Pancreas (tissue), 10 donors: ENCODE measurements around the gene NDUFS7. TPM values are rescaled to one million over a fixed set of nuclear protein-coding genes. Genes with fewer than 3 reads are reported as not detected.
A peak's percentile ranks its signal among the peaks of the same experiment; 100 is the strongest.

Experiments
- ATAC-seq, 4 donors: fragments of 200-7000 bp; cut with Tn5 transposase; one replicate each; pipeline versions ENCODE4 v1.8.0 to v1.9.1; 2020; ENCODE audit warnings: mild to moderate bottlenecking in 4 of 4, moderate library complexity in 4 of 4
- DNase-seq, 6 donors: peaks; one replicate each; pipeline ENCODE4 v3.0.0-alpha.2; 2020
- FAIRE-seq: peaks from 2 replicates; lab custom pipeline; 2012; peaks lifted over from hg19 to GRCh38; lab: Jason Lieb, UNC
- H3K27ac ChIP-seq, 4 donors: fragments of 200-600 bp; sonication (generic); 1 replicate in 3 of 4; 2 replicates in 1 of 4; pipeline versions ENCODE4 v1.5.0 to v1.8.0; 2020
- H3K27me3 ChIP-seq, 4 donors: fragments of 200-600 bp; one replicate each; pipeline ENCODE4 v1.8.0; 2021
- H3K36me3 ChIP-seq, 3 donors: fragments of 200-600 bp; sonication (generic) in 1 of 3; one replicate each; pipeline versions ENCODE4 v1.5.0 to v1.8.0; 2020 to 2021
- H3K4me1 ChIP-seq, 3 donors: fragments of 200-600 bp; one replicate each; pipeline ENCODE4 v1.8.0; 2021
- H3K4me3 ChIP-seq, 4 donors: fragments of 200-600 bp; sonication (generic) in 2 of 4; one replicate each; pipeline versions ENCODE4 v1.5.0 to v1.8.0; 2020 to 2021
- H3K9me3 ChIP-seq, 4 donors: fragments of 200-600 bp; one replicate each; pipeline ENCODE4 v1.8.0; 2021
- WGBS, 2 donors: extraction: QIAGEN DNeasy Blood & Tissue Kit; methylation state at CpG; one replicate each; pipeline ENCODE4 v1.1.7; 2013; 5-methylcytosine and 5-hydroxymethylcytosine counted together
- intact Hi-C, 3 donors: fragments of 100-400 bp; cut with DNase I; formaldehyde crosslinking; loops; one replicate each; pipeline versions ENCODE4 v1.11.1 to v1.14.2; 2022
- polyA plus RNA-seq, 2 donors: library from polyadenylated mRNA; stranded (reverse); fragments of 200-250 nt; gene quantifications; one replicate each; pipeline ENCODE4 v1.2.3, GENCODE V29; 2013
- total RNA-seq, 6 donors: library from RNA; stranded (reverse); fragmentation: NEBNext Ultra II Directional in 4 of 6; extraction: Animal tissue kit (Norgen Biotek cat#: 25700) in 4 of 6; gene quantifications; one replicate each; pipeline versions ENCODE4 v1.2.1 to v1.2.4, GENCODE V29; 2021 to 2023
- TF ChIP-seq, protein P1 (sequence below), 4 donors: fragments of 200-600 bp; sonication (generic) in 3 of 4; IDR thresholded peaks; one replicate each; pipeline versions ENCODE4 v1.5.0 to v1.8.0; 2021; ENCODE audit warnings: antibody characterized with exemption in 4 of 4
- donor health status: healthy with polysubstance abuse.
- donor health status: DM: no; HTN: no; CAD: no; lungs with moderate emphysema.
- donor health status: DM: no; HTN: no; CAD: no.
- donor health status: control.
- donor health status: control.
- donor health status: Bipolar disorder and iron deficiency.
- donor health status: DM: yes; HTN: yes; CAD: no.
- donor health status: DM: no; HTN: no; CAD: no.
- donor health status: DM: no; HTN: no; CAD: no.
- donor health status: DM: yes; HTN: yes; CAD: no.

NDUFS7 gene
- total and polyA plus RNA-seq, 8 donors = 32.1 to 70.8 (median 46.5) TPM

DNA sequence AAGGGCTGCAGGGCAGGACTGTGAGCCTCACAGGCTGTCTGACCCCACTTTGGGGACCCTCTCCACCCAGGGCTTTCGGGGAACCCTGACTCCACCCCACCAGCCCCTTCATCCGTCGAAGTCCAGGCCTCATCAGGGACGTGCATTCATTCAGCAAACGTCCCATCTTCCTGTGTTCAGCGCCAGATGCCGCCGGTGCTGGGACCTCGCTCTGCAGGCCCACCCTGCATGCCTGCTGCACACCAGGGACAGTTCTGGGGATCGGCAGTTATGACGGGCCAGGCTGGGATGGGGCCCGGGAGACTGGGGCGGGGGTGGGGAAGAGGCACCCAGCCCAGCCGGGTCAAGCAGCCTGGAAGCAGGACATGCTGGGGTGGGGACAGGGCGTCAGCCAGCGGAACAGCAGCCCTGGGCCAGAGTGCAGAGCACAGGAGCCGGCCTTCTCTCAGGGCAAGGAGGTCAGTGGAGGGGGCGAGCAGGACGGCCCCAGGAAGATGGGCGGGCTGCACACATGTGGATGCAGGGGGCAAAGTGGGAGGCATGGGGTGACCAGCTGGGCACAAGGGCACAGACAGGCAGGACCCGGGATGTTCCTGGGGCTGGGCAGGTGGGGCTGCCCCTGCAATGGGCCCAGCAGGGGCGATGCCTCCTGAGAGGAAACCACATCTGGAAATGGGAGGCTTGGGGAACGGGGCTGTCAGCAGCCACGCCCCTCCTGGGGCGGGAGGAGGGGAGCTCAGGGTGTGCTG, 12.5 kb downstream of the NDUFS7 start:
- TF ChIP-seq, protein P1, sequence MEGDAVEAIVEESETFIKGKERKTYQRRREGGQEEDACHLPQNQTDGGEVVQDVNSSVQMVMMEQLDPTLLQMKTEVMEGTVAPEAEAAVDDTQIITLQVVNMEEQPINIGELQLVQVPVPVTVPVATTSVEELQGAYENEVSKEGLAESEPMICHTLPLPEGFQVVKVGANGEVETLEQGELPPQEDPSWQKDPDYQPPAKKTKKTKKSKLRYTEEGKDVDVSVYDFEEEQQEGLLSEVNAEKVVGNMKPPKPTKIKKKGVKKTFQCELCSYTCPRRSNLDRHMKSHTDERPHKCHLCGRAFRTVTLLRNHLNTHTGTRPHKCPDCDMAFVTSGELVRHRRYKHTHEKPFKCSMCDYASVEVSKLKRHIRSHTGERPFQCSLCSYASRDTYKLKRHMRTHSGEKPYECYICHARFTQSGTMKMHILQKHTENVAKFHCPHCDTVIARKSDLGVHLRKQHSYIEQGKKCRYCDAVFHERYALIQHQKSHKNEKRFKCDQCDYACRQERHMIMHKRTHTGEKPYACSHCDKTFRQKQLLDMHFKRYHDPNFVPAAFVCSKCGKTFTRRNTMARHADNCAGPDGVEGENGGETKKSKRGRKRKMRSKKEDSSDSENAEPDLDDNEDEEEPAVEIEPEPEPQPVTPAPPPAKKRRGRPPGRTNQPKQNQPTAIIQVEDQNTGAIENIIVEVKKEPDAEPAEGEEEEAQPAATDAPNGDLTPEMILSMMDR (IDR thresholded peaks at IDR 0.05) = no peak
- FAIRE-seq = no peak
- peak in 1 of 6 donors; percentile 83 for DNase-seq
- Histone ChIP-seq H3K27me3 (no peaks in the 10 kb centered on the region), H3K4me1 (peaks cover 12 to 23% (median 19%) of the 10 kb centered on the region in 3 donors), H3K9me3 (no peaks in the 10 kb centered on the region), H3K4me3 (no peak overlapping the region), H3K36me3 (peaks cover 0 to 14% (median 0%) of the 10 kb centered on the region in 3 donors), H3K27ac (peak overlapping the region in 2 of 4 donors; percentile 76 to 80)
- 35% methylated on average over 23 to 25 of the region's 25 CpGs for WGBS, 2 donors
- no peak for ATAC-seq
- intact Hi-C loops = no loop called here

DNA sequence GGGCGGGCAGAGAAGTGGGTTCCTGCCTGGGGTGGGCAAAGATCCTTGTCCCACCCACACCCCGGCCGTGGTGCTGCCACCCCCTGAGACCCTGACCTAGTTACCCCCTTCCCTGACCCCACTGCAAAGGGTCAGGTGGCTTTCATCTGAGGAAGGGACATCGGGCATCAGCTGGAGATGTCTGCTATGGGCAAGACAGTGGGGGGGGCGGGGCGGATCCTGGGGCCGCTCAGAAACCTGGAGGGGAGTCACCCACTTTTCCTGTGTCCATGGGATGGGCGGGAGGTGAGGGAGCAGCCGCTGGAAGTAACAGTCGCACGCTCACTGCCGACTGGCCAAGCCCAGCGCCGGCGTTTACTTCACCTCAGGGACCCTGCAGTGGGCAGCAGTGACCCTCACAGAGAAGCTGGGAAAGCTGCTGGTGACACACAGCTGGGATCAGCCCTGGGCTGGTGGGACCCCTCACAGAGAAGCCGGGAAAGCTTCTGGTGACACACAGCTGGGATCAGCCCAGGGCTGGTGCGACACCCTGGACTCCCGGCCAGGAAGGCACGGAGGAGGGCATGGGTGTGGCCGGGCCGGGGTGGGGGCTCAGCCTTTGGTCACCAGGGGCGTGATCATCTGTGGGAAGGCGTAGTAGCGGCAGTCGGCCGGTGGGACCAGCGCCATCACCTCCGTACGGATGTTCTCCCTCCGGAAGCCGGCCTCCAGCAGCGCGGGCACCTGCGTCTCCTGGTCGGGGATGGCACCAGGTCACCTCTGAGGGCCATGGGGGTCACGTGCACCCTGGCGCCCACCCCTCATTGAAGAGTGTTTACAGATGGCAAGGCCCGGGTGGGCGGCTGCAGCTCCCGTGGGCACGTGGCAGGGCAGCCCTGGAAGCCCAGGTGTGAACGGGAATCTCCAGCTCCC, 13.3 kb downstream of the NDUFS7 start:
- H3K4me3 ChIP-seq = no peak overlapping the region
- peak in 1 of 6 donors; percentile 86 for DNase-seq
- intact Hi-C loops = no loop called here
- peaks cover 0 to 11% (median 0%) of the 10 kb centered on the region in 3 donors for H3K36me3 ChIP-seq
- 66 to 74% methylated on average over 40 to 42 of the region's 42 CpGs for WGBS, 2 donors
- ATAC-seq = no peak
- TF ChIP-seq, protein P1 (IDR thresholded peaks at IDR 0.05) = no peak
- no peaks in the 10 kb centered on the region for H3K27me3 ChIP-seq
- H3K27ac ChIP-seq = no peak overlapping the region
- peaks cover 12 to 23% (median 19%) of the 10 kb centered on the region in 3 donors for H3K4me1 ChIP-seq
- no peak for FAIRE-seq
- no peaks in the 10 kb centered on the region for H3K9me3 ChIP-seq

DNA sequence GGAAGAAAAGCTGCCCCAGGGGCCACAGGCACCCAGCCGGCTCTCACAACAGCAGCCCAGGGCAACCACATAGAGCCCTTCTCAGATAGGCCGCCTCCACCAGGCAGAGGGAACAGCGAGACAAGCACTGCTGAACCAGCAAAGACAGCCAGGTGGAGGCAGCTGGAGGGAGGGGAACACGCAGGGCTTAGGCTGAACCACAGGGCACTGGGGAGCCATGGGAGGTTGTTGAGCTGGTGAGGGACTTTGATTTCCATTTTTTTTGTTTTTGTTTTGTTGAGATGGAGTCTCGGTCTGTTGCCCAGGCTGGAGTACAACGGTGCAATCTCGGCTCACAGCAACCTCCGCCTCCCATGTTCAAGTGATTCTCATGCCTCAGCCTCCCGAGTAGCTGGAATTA, 14.1 kb downstream of the NDUFS7 start:
- Histone ChIP-seq H3K4me3 (no peak overlapping the region), H3K27me3 (no peaks in the 10 kb centered on the region), H3K4me1 (peaks cover 12 to 23% (median 19%) of the 10 kb centered on the region in 3 donors), H3K36me3 (peaks cover 0 to 4% (median 0%) of the 10 kb centered on the region in 3 donors), H3K9me3 (no peaks in the 10 kb centered on the region), H3K27ac (no peak overlapping the region)
- intact Hi-C loops = no loop called here
- ATAC-seq = no peak
- WGBS, 2 donors = 94 to 95% methylated on average over 9 of the region's 9 CpGs
- FAIRE-seq = no peak
- TF ChIP-seq, protein P1 (IDR thresholded peaks at IDR 0.05) = no peak
- DNase-seq = no peak

DNA sequence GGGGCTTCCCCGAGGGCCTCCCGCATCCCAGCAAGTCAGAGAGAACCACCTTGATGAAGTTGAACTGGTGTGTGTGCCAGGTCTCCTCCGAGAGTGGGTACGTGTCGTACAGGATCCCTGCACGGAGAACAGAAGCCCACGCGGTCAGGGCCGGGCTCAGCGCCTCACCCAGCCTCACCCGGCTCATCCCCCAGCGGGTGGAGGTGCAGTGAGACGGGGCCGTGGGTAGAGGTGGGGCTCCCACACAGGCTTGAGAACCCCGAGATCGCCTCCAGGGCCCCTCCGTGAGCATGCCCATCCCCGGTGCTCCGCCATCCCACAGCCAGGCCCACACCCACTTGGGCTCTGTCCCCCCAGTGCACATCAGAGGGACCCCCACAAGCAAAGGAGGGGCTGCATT, 15.4 kb downstream of the NDUFS7 start:
- Histone ChIP-seq H3K4me1 (peaks cover 12 to 23% (median 19%) of the 10 kb centered on the region in 3 donors), H3K9me3 (no peaks in the 10 kb centered on the region), H3K27me3 (no peaks in the 10 kb centered on the region), H3K36me3 (no peaks in the 10 kb centered on the region), H3K4me3 (no peak overlapping the region), H3K27ac (no peak overlapping the region)
- DNase-seq = no peak
- no peak for FAIRE-seq
- TF ChIP-seq, protein P1 (IDR thresholded peaks at IDR 0.05) = no peak
- no peak for ATAC-seq
- intact Hi-C loops = no loop called here
- WGBS, 2 donors = 85 to 93% methylated on average over 19 of the region's 19 CpGs
